Body of pancreas (tissue), 4 donors: ENCODE measurements around the gene TMPRSS5. TPM values are rescaled to one million over a fixed set of nuclear protein-coding genes. Genes with fewer than 3 reads are reported as not detected.
A peak's percentile ranks its signal among the peaks of the same experiment; 100 is the strongest.

Experiments
- ATAC-seq: fragments of 150-250 bp; one replicate; pipeline ENCODE4 v1.9.1; 2016
- DNase-seq, 4 donors: peaks; one replicate each; pipeline ENCODE4 v3.0.0-alpha.2; 2019
- H3K27ac ChIP-seq, 4 donors: fragments of 200-600 bp; sonication (generic); 1 replicate in 3 of 4; 2 replicates in 1 of 4; pipeline versions ENCODE4 v1.5.1 to v1.6.1; 2016 to 2019; ENCODE audit warnings: mild to moderate bottlenecking in 1 of 4, mixed read lengths in 1 of 4, moderate library complexity in 1 of 4
- H3K27me3 ChIP-seq, 2 donors: fragments of 200-600 bp; sonication (generic); one replicate each; pipeline ENCODE4 v1.6.0; 2016; ENCODE audit warnings: mild to moderate bottlenecking in 1 of 2
- H3K36me3 ChIP-seq, 2 donors: fragments of 200-600 bp; sonication (generic); replicated peaks in 1 of 2; 2 replicates each; pipeline ENCODE4 v1.5.1; 2016; ENCODE audit warnings: low read depth in 2 of 2; ENCODE audit not compliant: insufficient read depth in 1 of 2
- H3K4me1 ChIP-seq: fragments of 200-600 bp; sonication (generic); one replicate; pipeline ENCODE4 v1.6.0; 2016
- H3K4me3 ChIP-seq, 2 donors: fragments of 200-600 bp; sonication (generic); 1 replicate in 1 of 2; 2 replicates in 1 of 2; pipeline ENCODE4 v1.5.1; 2016 to 2019
- H3K9me3 ChIP-seq, 3 donors: fragments of 200-600 bp; sonication (generic); 1 replicate in 2 of 3; 2 replicates in 1 of 3; pipeline ENCODE4 v1.5.1; 2016
- CTCF ChIP-seq, 7 experiments: fragments of 450-650 bp in 4 of 7; fragments of 200-600 bp in 3 of 7; sonication (generic) in 3 of 7; IDR thresholded peaks; one replicate each; pipeline ENCODE4 v1.5.1; 2016 to 2019; ENCODE audit warnings: antibody characterized with exemption in 7 of 7
- POLR2A ChIP-seq, 3 donors: fragments of 450-650 bp; IDR thresholded peaks; one replicate each; pipeline ENCODE4 v1.6.1; 2016; ENCODE audit warnings: antibody characterized with exemption in 3 of 3, mild to moderate bottlenecking in 2 of 3
- WGBS, 2 donors: methylation state at CpG; one replicate each; pipeline ENCODE4 v1.1.5; 2017; 5-methylcytosine and 5-hydroxymethylcytosine counted together
- intact Hi-C: fragments of 100-400 bp; cut with DNase I; formaldehyde crosslinking; loops from one replicate; pipeline ENCODE4 v1.15.1; 2023
- total RNA-seq, 2 donors: library from RNA; depleted of rRNA; stranded (reverse); fragments of >200 nt; gene quantifications; one replicate each; pipeline ENCODE4 v1.1.0, GENCODE V29; 2016

TMPRSS5 gene
- total RNA-seq, 2 donors from 2014 or later, result 0.33 TPM; not detected in 1

DNA sequence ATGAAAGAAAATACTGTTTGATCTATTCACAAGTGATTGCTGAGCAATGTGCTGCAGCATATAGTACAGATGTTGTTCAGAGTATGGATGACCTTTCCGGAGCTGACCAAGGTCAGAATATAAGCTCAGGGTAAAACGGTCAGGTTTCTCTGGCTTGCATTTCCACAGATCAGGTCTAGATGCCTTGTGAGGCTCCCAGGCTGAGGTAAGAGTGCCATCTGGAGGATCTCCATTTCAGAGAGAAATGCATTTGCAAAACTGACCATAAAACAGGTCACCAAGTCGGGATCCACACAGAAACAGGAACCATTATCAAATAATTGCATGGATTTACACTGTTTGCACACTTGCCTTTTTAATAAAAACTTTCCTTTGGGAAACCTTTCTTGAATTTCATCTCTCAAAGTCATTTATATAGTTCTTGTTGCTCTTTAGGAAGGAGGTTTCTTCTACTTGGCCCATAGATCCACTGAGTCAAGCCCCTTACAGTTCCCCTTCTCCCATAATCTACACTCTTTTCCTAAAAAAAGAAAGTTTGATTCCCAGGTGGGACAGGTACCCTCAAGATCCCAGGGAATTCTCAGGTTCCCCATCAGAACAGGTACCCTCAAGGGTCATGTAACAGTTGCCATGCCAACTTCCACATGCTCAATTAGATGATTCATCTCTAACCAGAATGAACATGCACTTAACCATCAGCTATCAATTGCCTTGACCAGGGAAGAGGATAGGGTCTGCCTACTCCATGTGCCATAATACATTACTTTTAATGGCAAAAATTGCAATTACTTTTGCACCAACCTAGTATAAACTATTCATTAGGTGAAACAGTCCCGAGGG lies 25.0 kb upstream of the TMPRSS5 start:
- Histone ChIP-seq H3K36me3 (peaks cover 0 to 17% of the 10 kb centered on the region in 2 donors), H3K27ac (no peak overlapping the region), H3K9me3 (no peaks in the 10 kb centered on the region), H3K4me3 (no peak overlapping the region), H3K4me1 (no peaks in the 10 kb centered on the region), H3K27me3 (no peaks in the 10 kb centered on the region)
- ATAC-seq (no peak), DNase-seq (peak in 2 of 4 donors; percentile 33 to 41)
- intact Hi-C loops, result no loop called here
- TF ChIP-seq CTCF (IDR thresholded peaks at IDR 0.05) (peak in 6 of 7 experiments; percentile 17 to 58 (median 38)), POLR2A (IDR thresholded peaks at IDR 0.05) (no peak)
- WGBS, 2 donors, result 32 to 34% methylated on average over 4 of the region's 4 CpGs

DNA sequence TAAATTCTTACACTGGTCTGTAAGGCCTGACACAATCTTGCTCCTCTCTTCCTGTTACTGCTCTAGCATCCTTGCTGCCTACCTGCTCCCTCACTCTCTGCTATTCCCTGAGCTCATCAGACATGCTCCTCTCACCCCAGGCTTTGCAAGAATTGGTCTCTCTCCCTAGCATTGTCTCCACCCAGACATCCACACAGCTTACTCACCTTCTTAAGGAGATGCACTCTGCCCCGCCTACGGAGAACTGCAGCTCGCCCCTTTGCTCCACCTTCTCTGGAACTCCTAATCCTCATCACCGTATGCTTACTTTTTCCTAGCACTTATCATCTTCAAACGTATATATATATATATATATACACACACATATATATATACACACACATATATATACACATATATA lies 23.3 kb upstream of the TMPRSS5 start:
- Histone ChIP-seq H3K27me3 (no peaks in the 10 kb centered on the region), H3K4me3 (no peak overlapping the region), H3K4me1 (no peaks in the 10 kb centered on the region), H3K27ac (no peak overlapping the region), H3K36me3 (peaks cover 0 to 8% of the 10 kb centered on the region in 2 donors), H3K9me3 (no peaks in the 10 kb centered on the region)
- intact Hi-C loops, result loop anchor here (10.0 kb wide), 1 partner anchor 425 kb away; no protein-coding TSS in a partner anchor
- TF ChIP-seq CTCF (IDR thresholded peaks at IDR 0.05) (no peak), POLR2A (IDR thresholded peaks at IDR 0.05) (no peak)
- no peak for DNase-seq
- no peak for ATAC-seq
- WGBS, 2 donors, result 74 to 75% methylated on average over 5 of the region's 5 CpGs

DNA sequence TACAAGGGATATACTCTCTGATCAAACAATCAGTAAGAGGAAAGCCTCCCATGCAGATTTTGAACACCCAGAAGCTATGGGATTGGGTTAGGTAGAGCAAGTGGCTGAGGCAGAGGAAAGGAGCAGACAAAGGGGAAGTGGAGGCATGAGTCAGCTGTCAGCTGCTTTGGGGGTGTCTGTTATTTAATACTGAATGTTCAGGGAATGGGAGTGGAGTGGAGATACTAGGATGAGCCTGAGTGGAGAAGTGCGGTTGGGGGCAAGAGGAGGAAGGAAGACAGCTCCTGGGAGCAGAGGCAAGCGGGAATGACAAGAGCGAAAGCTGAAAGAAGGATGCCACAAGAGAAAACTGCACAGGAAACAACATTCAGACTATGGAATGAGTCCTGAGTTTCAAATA lies 22.7 kb upstream of the TMPRSS5 start:
- no peaks in the 10 kb centered on the region for H3K4me1 ChIP-seq
- DNase-seq, result no peak
- intact Hi-C loops, result loop anchor here (10.0 kb wide), 1 partner anchor 424 kb away; no protein-coding TSS in a partner anchor
- H3K27me3 ChIP-seq, result no peaks in the 10 kb centered on the region
- H3K27ac ChIP-seq, result no peak overlapping the region
- TF ChIP-seq CTCF (IDR thresholded peaks at IDR 0.05) (no peak), POLR2A (IDR thresholded peaks at IDR 0.05) (no peak)
- 76 to 89% methylated on average over 3 of the region's 3 CpGs for WGBS, 2 donors
- H3K36me3 ChIP-seq, result peaks cover 0 to 6% of the 10 kb centered on the region in 2 donors
- ATAC-seq, result no peak
- no peak overlapping the region for H3K4me3 ChIP-seq
- no peaks in the 10 kb centered on the region for H3K9me3 ChIP-seq

DNA sequence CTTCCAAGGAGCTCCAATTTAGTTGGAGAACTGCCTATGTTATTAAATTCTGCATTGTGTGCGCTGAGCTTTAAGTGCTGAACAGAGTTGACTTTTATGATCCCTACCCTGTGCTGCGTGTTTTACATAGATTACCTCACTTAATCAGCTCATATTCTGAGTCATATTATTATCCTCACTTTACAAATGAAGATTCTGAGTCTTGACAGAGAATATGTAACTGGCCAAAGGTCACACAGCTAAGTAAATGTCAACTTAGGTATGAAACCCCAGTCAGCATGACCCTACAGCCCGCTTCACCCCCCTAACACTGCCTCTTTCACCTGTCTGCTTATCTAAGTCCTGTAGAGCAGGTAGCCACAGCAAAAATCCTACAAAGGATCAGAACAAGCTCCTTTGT lies 19.8 kb upstream of the TMPRSS5 start:
- no peaks in the 10 kb centered on the region for H3K36me3 ChIP-seq
- no peaks in the 10 kb centered on the region for H3K4me1 ChIP-seq
- H3K27ac ChIP-seq, result no peak overlapping the region
- no peak for TF ChIP-seq CTCF (IDR thresholded peaks at IDR 0.05)
- no peak for TF ChIP-seq POLR2A (IDR thresholded peaks at IDR 0.05)
- ATAC-seq (no peak), DNase-seq (no peak)
- H3K9me3 ChIP-seq, result no peaks in the 10 kb centered on the region
- H3K27me3 ChIP-seq, result no peaks in the 10 kb centered on the region
- intact Hi-C loops, result loop anchor here (10.0 kb wide), 1 partner anchor 421 kb away; no protein-coding TSS in a partner anchor
- WGBS, 2 donors, result 51 to 89% methylated on average over 3 of the region's 3 CpGs
- H3K4me3 ChIP-seq, result no peak overlapping the region
